ENCODE measurements around the gene LAMA3.

The LAMA3 gene

DNA sequence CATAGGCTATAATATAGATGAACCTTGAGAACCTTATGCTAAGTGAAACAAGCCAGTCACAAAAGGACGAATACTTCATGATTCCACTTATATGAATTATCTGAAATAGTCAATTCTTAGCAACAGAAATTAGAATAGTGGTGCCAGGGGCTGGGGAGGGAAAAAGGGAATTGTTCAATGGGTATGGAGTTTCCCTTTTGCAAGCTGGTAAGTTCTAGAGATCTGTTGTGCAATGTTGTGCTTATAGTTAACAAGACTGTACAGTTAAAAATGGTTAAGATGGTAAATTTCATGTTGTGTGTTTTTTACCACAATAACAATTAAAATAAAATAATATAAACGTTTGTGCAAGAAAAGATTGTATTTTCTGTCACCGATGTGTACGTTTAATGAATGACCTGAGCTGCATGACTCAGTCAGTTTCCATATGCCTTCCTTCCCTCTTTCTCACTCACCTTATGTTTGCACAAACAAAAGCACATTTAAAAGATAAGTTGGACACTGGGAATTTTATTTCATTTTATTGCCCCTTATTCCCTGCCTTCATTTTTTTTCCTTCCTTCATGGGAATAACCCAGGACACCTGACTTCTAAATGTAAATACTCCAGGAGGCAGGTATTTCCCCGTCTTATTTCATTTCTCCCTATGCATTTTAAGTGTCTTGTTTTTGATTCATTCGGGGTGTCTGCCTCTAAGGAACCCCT, 181.6 kb downstream of the LAMA3 start:
- DNase-seq, result no peak
- no peaks in the 10 kb centered on the region for H3K27me3 ChIP-seq
- H3K4me1 ChIP-seq, result no peaks in the 10 kb centered on the region
- H3K27ac ChIP-seq, result no peak overlapping the region
- no peaks in the 10 kb centered on the region for H3K36me3 ChIP-seq
- no peak overlapping the region for H3K4me3 ChIP-seq
- TF ChIP-seq, protein P1, sequence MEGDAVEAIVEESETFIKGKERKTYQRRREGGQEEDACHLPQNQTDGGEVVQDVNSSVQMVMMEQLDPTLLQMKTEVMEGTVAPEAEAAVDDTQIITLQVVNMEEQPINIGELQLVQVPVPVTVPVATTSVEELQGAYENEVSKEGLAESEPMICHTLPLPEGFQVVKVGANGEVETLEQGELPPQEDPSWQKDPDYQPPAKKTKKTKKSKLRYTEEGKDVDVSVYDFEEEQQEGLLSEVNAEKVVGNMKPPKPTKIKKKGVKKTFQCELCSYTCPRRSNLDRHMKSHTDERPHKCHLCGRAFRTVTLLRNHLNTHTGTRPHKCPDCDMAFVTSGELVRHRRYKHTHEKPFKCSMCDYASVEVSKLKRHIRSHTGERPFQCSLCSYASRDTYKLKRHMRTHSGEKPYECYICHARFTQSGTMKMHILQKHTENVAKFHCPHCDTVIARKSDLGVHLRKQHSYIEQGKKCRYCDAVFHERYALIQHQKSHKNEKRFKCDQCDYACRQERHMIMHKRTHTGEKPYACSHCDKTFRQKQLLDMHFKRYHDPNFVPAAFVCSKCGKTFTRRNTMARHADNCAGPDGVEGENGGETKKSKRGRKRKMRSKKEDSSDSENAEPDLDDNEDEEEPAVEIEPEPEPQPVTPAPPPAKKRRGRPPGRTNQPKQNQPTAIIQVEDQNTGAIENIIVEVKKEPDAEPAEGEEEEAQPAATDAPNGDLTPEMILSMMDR (IDR thresholded peaks at IDR 0.05), result no peak
- H3K9me3 ChIP-seq, result no peaks in the 10 kb centered on the region
- intact Hi-C loops (cut with DNase I; ENCODE audit: low total_unique reads), result no loop called here

DNA sequence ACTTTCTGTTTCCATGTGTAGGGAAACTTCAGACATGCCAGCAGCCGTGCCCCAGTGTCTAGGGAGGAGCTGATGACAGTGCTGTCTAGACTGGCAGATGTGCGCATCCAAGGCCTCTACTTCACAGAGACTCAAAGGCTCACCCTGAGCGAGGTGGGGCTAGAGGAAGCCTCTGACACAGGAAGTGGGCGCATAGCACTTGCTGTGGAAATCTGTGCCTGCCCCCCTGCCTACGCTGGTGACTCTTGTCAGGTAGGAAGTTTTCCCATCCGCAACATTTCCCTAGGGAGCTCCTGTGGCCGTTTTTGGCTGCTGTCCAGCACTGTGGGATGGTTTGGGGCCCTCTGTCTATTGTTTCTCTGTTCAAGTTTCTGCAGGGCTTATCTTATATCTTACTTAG, 182.2 kb downstream of the LAMA3 start:
- TF ChIP-seq, protein P1 (IDR thresholded peaks at IDR 0.05), result no peak
- no peak overlapping the region for H3K27ac ChIP-seq
- intact Hi-C loops (cut with DNase I; ENCODE audit: low total_unique reads), result no loop called here
- no peaks in the 10 kb centered on the region for H3K27me3 ChIP-seq
- H3K4me1 ChIP-seq, result no peaks in the 10 kb centered on the region
- H3K36me3 ChIP-seq, result peaks cover 0 to 3% (median 0%) of the 10 kb centered on the region in 3 donors
- no peak for DNase-seq
- no peak overlapping the region for H3K4me3 ChIP-seq
- no peaks in the 10 kb centered on the region for H3K9me3 ChIP-seq

DNA sequence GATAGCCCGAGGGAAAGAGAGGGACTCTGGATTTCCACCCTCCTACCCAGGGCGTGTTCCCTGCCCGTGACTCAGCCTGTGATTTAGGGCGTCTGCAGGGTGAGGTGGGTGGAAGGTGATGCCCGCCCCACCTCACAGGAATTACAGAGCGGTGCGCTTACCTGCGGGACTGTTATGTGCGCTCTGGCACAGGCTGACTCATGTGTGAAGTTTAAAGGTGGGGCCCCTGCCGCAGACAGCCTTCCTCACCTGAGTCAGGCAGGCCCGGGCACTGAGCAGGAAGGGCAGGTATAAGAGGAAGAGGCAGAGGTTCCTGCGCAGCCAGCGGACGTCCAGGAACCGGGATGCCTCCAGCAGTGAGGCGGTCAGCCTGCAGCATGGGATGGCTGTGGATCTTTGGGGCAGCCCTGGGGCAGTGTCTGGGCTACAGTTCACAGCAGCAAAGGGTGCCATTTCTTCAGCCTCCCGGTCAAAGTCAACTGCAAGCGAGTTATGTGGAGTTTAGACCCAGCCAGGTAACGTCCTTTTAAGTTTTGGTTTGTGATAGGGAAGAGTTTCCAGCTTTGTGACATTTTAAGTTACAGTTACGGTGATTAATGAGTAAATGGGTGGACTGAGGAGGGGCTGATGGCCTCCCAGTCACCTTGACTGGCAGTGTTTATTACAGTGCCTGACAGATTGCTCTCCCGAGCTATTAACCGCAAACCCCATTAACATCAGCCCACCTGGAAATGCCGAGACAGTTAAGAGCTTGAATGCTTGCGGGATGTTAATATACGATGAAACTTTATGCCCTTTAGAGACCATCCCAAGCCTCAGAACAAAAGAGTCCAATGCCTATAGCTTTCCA, 183.7 kb downstream of the LAMA3 start:
- Histone ChIP-seq H3K27me3 (no peaks in the 10 kb centered on the region), H3K4me1 (no peaks in the 10 kb centered on the region), H3K27ac (no peak overlapping the region), H3K4me3 (no peak overlapping the region), H3K36me3 (peaks cover 0 to 5% (median 0%) of the 10 kb centered on the region in 3 donors), H3K9me3 (no peaks in the 10 kb centered on the region)
- TF ChIP-seq, protein P1 (IDR thresholded peaks at IDR 0.05), result no peak
- intact Hi-C loops (cut with DNase I; ENCODE audit: low total_unique reads), result no loop called here
- no peak for DNase-seq

DNA sequence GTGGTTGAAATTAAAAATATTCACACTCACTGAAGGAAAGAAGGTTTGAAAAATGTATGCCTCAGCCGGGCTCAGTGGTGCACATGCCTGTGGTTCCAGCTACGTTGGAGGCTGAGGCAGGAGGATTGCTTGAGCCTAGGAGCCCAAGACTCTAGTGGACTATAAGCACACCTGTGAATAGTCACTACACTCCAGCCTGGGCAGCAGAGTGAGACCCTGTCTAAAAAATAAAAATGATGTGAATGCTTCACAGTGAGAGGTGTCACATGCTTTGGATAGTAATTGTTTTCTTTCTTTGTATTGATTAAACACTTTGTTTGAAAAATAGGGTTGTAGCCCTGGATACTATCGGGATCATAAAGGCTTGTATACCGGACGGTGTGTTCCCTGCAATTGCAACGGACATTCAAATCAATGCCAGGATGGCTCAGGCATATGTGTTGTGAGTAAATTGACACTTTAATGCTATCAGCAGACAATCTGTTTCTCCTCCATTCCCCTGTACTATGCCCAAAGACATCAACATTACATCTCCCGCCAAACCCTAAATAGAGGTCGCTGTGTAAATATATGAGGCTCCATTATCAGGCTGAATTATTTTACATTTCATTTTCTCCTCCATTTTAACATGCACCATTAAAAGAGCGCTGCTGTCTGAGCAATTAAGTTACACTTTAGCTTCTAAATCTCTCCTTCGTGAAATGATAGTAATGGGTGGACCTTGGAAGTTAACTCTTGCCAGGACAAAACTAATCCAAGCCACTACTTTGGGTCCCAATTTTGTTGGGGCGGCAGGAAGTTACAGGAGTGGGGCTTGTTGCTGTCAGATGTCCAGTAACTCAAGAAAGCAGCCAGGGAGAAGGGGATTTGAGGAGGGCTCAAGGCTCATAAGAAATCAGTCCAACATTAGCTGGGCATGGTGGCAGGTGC, 187.0 kb downstream of the LAMA3 start:
- Histone ChIP-seq H3K36me3 (peaks cover 0 to 5% (median 0%) of the 10 kb centered on the region in 3 donors), H3K9me3 (no peaks in the 10 kb centered on the region), H3K4me3 (no peak overlapping the region), H3K4me1 (no peaks in the 10 kb centered on the region), H3K27me3 (no peaks in the 10 kb centered on the region), H3K27ac (no peak overlapping the region)
- no peak for DNase-seq
- intact Hi-C loops (cut with DNase I; ENCODE audit: low total_unique reads), result no loop called here
- TF ChIP-seq, protein P1 (IDR thresholded peaks at IDR 0.05), result no peak

DNA sequence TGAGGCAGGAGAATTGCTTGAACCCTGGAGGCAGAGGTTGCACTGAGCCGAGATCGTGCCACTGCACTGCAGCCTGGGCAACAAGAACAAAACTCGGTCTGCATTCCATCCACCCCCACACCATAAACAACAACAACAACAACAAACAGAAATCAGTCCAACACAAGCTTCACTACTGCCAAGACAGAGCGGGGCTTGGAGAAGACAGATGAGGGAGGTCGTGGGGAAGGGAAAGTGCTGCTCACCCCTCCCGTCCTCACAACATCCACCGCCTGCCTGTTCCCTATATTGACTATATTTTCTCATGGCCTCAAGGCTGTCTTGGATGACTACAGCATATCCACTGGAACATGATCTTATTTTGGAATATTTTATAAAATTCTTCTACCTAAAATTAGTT, 187.7 kb downstream of the LAMA3 start:
- Histone ChIP-seq H3K4me1 (no peaks in the 10 kb centered on the region), H3K27ac (no peak overlapping the region), H3K4me3 (no peak overlapping the region), H3K36me3 (peaks cover 0 to 5% (median 0%) of the 10 kb centered on the region in 3 donors), H3K27me3 (no peaks in the 10 kb centered on the region), H3K9me3 (no peaks in the 10 kb centered on the region)
- TF ChIP-seq, protein P1 (IDR thresholded peaks at IDR 0.05), result no peak
- intact Hi-C loops (cut with DNase I; ENCODE audit: low total_unique reads), result no loop called here
- no peak for DNase-seq
